ENCODE measurements around the gene MYH1.

Gene MYH1

DNA sequence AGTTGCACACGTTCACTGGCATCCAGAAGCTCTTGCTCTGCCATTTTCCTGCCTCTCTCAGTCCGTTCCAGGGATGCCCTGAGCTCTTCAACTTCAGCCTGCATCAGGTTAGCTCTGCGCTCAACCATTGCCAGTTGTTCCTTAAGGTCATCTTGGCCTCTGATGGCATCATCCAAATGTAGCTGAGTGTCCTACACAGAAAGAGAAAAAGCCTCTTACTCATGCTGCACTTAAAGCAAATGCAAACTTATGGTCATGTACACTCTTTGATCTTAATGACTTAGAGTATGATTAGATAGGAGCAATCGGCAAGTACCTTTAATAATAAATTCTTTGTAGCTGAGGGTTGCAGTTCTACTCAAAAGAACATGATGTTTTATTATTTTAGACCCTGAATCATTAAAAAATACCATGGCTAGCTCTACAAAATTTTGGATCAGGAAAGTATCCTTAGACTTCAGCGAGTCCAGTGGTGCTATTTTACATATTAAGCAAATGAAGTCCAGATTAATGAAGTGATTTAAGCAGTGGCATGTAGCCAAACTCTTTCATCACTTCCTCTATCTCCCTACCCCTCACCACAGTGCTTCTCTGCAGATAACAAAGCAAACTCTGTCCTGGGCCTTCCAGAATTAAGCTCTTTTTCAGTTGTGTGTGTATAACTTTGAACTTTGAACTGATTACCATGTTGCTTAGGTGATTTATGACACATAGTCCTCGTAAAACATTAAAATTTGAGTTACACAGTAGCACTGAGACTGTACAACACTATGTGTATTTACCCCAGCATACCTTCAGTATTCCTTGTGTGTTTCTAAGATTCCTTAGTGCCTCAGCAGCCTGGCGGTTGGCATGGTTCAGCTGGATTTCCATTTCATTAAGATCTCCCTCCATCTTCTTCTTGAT lies 71.1 kb downstream of the MYH1 start:
- H3K9me3 Mint-ChIP-seq, result no peaks in the 10 kb centered on the region
- H3K36me3 Mint-ChIP-seq (ENCODE audit: low read depth), result no peaks in the 10 kb centered on the region

More for the DNA sequence above, 71.1 kb downstream of the MYH1 start:
- H3K4me1 Mint-ChIP-seq (ENCODE audit: low read depth), result no peaks in the 10 kb centered on the region
- no peak overlapping the region for H3K27ac Mint-ChIP-seq
- H3K27me3 Mint-ChIP-seq (ENCODE audit: low read depth), result no peaks in the 10 kb centered on the region
- H3K4me3 Mint-ChIP-seq, result no peak overlapping the region
